ENCODE results near the gene CGA. TPM values are rescaled to one million over a fixed set of nuclear protein-coding genes. Genes with fewer than 3 reads are reported as not detected.
A peak's percentile ranks its signal among the peaks of the same experiment; 100 is the strongest.

The CGA gene
- total and polyA plus RNA-seq, 11 donors, result 0.40 to 0.89 (median 0.49) TPM; not detected in 8

DNA sequence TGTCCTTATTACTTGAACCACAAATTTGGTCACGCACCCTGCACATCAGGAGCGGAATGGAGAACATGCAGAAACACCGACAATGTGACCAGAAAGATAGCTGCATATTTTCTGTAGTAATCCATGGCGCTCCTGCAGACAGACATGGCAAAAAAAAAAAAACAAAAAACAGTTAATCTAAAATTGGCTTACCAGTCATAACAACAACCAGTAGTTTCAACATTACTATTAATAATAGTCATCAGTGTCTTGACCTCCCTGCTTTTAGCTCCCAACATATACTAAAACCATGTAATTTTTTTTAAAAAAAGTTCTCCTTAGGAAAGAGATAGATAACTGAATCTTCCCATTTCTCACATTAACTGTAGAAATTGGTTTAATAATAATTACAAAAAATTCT lies 6.8 kb downstream of the CGA start:
- no peak overlapping the region for H3K4me3 ChIP-seq
- H3K4me1 ChIP-seq, result no peaks in the 10 kb centered on the region
- WGBS, 4 donors, result 73 to 89% (median 86%) methylated on average over 4 of the region's 4 CpGs
- intact Hi-C loops (cut with DNase I), result no loop called here
- TF ChIP-seq, protein P1, sequence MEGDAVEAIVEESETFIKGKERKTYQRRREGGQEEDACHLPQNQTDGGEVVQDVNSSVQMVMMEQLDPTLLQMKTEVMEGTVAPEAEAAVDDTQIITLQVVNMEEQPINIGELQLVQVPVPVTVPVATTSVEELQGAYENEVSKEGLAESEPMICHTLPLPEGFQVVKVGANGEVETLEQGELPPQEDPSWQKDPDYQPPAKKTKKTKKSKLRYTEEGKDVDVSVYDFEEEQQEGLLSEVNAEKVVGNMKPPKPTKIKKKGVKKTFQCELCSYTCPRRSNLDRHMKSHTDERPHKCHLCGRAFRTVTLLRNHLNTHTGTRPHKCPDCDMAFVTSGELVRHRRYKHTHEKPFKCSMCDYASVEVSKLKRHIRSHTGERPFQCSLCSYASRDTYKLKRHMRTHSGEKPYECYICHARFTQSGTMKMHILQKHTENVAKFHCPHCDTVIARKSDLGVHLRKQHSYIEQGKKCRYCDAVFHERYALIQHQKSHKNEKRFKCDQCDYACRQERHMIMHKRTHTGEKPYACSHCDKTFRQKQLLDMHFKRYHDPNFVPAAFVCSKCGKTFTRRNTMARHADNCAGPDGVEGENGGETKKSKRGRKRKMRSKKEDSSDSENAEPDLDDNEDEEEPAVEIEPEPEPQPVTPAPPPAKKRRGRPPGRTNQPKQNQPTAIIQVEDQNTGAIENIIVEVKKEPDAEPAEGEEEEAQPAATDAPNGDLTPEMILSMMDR (IDR thresholded peaks at IDR 0.05), result no peak
- no peak for DNase-seq
- no peak overlapping the region for H3K27ac ChIP-seq
- no peaks in the 10 kb centered on the region for H3K9me3 ChIP-seq
- H3K27me3 ChIP-seq, result peaks cover 0 to 11% (median 0%) of the 10 kb centered on the region in 9 donors
- no peaks in the 10 kb centered on the region for H3K36me3 ChIP-seq
- no peak for ATAC-seq

DNA sequence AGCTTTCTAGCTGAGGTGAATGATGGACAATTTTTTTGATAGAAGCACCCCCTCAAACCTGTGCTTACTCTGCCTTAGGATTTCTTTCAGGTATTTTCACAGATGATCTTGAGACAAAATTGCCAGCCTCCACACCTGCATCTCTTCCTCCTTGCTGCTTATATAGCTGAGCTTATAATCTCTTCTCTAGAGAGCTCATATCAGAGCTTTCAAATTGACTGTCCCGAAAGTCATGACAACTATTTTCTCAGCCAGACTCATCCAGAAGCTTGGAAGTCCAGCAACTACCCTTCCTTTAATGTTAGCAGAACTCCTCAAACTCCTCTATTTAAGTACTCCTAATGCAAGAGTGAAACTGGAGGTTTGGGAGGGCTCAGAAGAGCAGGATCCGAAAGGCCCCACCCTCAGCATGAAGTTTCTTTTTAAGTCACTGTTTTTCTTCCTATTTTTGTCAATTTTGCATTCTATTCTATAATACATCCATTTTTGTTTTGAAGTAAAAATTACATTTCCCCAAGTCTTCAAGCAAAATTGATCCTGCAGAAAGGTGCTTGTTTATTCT lies 12.7 kb downstream of the CGA start:
- DNase-seq (no peak), ATAC-seq (no peak)
- 68 to 78% (median 70%) methylated on average over 2 of the region's 2 CpGs for WGBS, 4 donors
- Histone ChIP-seq H3K27ac (no peak overlapping the region), H3K9me3 (no peaks in the 10 kb centered on the region), H3K4me3 (no peak overlapping the region), H3K36me3 (no peaks in the 10 kb centered on the region), H3K27me3 (peaks cover 0 to 11% (median 0%) of the 10 kb centered on the region in 9 donors), H3K4me1 (no peaks in the 10 kb centered on the region)
- TF ChIP-seq, protein P1 (IDR thresholded peaks at IDR 0.05), result no peak
- TF ChIP-seq POLR2A (IDR thresholded peaks at IDR 0.05), result no peak
- intact Hi-C loops (cut with DNase I), result no loop called here

DNA sequence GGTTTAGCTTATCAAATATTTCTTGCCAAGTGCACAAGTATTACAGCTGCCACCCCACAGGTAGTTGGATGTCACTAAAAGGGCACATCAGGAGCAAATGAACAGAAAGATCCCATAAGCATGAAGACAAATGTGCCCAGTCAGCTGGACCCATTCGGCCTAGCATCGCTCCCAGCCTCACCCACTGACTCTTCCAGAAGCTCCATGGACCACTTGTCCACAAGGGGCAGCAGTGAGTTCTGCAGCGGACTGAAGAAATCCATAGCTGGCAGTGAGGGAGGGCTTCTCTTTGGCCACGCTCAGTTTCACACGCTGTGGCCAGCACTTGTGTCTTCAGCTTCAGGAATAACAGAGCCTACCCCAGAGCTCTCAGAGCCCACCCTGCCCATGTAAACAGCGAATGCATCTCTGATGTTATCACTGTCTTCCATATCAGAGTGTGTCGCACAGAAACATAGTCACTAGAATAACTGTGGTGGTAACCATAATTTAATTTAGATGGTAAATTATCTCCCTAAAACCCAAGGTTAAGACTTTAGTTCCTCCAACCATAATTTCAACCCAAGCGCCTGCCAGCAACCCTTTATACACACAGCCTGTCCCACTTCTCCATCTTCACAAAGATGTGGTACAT lies 15.8 kb downstream of the CGA start:
- WGBS, 4 donors, result 36 to 51% (median 44%) methylated on average over 8 of the region's 8 CpGs
- DNase-seq (peak; percentile 41 to 70 (median 55)), ATAC-seq (peak in 3 of 4 donors; percentile 57 to 87 (median 78))
- H3K36me3 ChIP-seq, result no peaks in the 10 kb centered on the region
- no peak overlapping the region for H3K27ac ChIP-seq
- H3K9me3 ChIP-seq, result no peaks in the 10 kb centered on the region
- TF ChIP-seq POLR2A (IDR thresholded peaks at IDR 0.05), result no peak
- TF ChIP-seq, protein P1 (IDR thresholded peaks at IDR 0.05), result peak; percentile 64 to 91 (median 76)
- no peaks in the 10 kb centered on the region for H3K4me1 ChIP-seq
- intact Hi-C loops (cut with DNase I), result loop anchor here in 3 of 10 donors (10.0 kb wide), 1 partner anchor 156 kb away; no protein-coding TSS in a partner anchor
- peaks cover 0 to 3% (median 0%) of the 10 kb centered on the region in 9 donors for H3K27me3 ChIP-seq
- no peak overlapping the region for H3K4me3 ChIP-seq

DNA sequence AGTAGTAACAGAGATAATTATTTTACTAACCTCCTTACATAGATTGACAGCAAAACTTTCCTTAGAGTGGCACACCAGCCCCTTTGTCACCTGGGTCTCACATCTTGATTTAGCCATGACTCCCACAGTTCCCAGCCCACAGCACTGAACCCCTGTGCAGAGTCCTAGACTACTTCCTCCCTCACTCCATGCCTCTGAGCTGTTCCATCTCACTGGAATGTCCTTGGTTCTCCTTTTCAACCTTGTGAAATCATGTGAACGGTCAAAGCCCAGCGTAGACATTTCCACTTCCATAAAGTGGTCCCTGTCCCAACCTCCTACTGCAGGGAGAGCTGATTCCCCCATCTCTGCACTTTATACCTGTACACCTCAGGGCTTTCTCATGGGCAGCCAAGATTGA lies 19.7 kb downstream of the CGA start:
- Histone ChIP-seq H3K27me3 (peaks cover 0 to 5% (median 0%) of the 10 kb centered on the region in 9 donors), H3K9me3 (no peaks in the 10 kb centered on the region), H3K36me3 (no peaks in the 10 kb centered on the region), H3K27ac (no peak overlapping the region), H3K4me1 (no peaks in the 10 kb centered on the region), H3K4me3 (no peak overlapping the region)
- TF ChIP-seq, protein P1 (IDR thresholded peaks at IDR 0.05), result no peak
- no peak for TF ChIP-seq POLR2A (IDR thresholded peaks at IDR 0.05)
- intact Hi-C loops (cut with DNase I), result loop anchor here in 3 of 10 donors (10.0 kb wide), 1 partner anchor 160 kb away; no protein-coding TSS in a partner anchor
- WGBS, 4 donors, result 66 to 89% (median 78%) methylated on average over 2 of the region's 2 CpGs
- no peak for DNase-seq
- no peak for ATAC-seq
